GM12875 (cell line): ENCODE data around the gene KCNA1.
A peak's percentile ranks its signal among the peaks of the same experiment; 100 is the strongest.

Experiments
- H3K4me3 ChIP-seq: one replicate; pipeline ENCODE4 v1.5.1; 2011; ENCODE audit warnings: low read depth, low read length, control low read depth
- CTCF ChIP-seq: IDR thresholded peaks from 2 replicates; pipeline ENCODE4 v1.5.1; 2011; ENCODE audit warnings: low read depth, mild to moderate bottlenecking, control low read depth, inconsistent platforms, low read length, moderate library complexity, borderline replicate concordance; ENCODE audit not compliant: insufficient read depth

KCNA1 gene

DNA sequence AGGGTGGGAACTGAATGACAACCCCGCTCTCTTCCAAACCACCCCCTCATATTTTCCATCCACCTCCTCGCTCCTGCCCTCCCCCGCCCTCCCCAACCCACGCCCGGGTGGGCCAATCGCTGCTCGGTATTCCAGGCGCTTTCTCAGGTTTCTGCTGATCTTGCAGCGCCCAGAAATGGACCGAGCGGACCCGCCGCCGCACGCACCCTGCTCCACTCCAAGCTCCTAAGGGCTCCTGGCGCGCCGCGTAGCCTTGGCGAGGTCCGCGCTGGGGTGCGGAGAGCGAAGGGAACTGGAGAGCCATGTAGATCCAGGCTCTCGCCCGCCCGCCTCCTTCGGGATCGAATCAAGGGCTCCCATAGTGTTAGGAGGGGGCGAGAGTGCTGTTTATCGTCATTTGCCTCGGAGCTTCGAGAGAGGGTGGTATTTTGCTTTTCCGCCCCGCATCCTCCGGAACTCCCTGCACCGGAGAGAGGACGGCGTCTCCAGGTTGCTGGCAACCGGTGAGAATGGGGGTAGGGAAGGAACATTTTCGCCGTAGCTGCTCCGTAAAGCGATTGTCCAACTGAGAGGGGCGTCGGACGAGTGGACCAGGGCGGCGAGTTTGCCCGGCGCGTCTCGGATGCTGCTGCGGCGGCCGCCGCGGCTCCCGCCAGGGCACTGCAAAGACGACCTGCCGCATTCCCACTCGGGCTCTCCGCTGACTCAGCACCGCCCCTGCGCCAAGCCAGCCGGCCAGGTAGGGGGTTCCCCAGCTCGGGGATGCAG, at the start of gene KCNA1:
TSS of gene KCNA1 (plus strand) at position 172 of the 768 bp plus-strand sequence. CDS start 1,474 bp downstream, outside the sequence.
- H3K4me3 ChIP-seq, result peak within 1 kb of the TSS; percentile 55
- no peak for TF ChIP-seq CTCF

GRCh38 chr12:4860741-4861140, 49.0 kb upstream of the KCNA1 start:
- no peak for TF ChIP-seq CTCF
- H3K4me3 ChIP-seq, result no peak overlapping the region

DNA sequence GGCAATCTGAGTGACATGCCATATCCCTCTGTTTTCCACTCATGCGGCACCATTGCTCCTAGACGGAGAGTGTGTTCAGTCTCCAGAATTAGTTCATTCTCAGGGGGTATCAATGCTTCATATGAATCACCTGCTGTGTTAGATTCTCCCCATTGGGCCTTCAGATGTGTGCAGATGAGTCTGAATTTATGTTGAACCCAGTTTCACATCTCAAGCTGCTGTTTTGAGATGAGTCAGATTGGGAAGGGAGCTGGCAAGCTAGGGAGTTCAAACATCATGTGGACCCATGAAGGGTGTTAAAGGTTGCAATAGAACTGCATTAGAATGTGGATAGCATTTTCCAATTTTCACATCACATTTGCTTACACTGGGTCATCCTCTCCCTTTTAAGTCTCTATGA, 46.9 kb upstream of the KCNA1 start:
- TF ChIP-seq CTCF, result no peak
- no peak overlapping the region for H3K4me3 ChIP-seq

- no peak for TF ChIP-seq CTCF
These were observed 45.1 kb upstream of the KCNA1 start for GRCh38 chr12:4864575-4864974.

DNA sequence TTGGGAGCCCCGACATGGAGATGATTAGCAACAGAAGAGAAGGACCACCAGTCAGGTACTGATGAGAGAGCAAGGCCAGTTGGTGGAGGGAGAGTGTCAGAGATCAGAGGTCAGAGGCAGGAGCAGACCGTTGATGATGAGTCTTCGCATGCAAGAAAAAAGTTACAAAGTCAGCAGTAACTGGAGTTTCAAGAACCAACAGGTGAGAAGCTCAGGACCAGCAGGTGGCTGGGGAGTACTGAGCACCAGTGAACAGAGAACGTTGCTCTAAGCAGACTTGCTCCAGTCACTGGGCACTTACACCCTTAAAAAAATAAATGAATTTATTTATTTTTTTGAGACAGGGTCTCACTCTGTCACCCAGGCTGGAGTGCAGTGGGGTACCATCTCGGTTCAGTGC, 44.5 kb upstream of the KCNA1 start:
- no peak for TF ChIP-seq CTCF
- H3K4me3 ChIP-seq, result no peak overlapping the region

More at GRCh38 chr12:4864575-4864974, 45.1 kb upstream of the KCNA1 start:
- H3K4me3 ChIP-seq, result no peak overlapping the region

DNA sequence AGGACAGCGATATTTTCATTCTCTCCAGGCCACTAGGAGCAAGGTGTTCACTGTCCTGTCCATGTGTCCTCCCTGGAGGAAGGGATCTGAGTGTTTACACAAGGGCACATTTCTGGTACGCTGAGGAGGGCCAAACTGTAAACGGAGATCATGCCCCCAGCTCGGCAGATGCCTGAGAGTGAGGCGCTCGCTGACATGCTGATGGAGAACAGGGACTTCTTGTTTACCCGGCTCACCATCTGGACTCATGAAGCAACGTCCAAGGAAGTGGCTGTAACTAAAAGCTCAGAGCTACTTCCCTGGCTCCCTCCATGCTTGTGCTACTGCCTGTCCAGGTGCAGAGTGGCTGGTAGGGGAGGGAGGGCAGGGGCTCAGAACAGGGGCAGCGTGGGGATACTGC, 43.4 kb upstream of the KCNA1 start:
- no peak for TF ChIP-seq CTCF

DNA sequence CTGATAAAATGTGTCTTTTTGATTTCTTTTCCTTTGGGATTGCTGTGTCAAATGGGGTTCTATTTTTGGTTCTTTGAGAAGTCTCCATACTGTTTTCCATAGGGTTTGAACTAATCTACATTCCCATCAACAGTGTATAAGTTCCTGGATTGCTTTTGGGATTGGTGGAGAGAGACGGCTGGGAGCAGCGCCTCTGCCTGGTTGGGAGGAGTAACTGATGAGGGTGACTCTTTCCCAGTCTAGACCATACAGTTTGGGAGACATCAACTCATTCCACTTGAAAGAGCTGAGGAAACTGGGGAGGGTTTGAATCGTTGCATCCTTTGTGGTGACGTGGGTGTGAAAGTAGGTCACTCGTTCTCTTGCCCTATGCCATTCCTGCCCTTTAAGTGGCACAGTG, 42.3 kb upstream of the KCNA1 start:
- no peak overlapping the region for H3K4me3 ChIP-seq

More for the DNA sequence above, 43.4 kb upstream of the KCNA1 start:
- H3K4me3 ChIP-seq, result no peak overlapping the region

More for the DNA sequence above, 42.3 kb upstream of the KCNA1 start:
- no peak for TF ChIP-seq CTCF
